Testis (tissue), 3 donors: ENCODE measurements around the gene USP36. TPM values are rescaled to one million over a fixed set of nuclear protein-coding genes. Genes with fewer than 3 reads are reported as not detected.

Source experiments
- DNase-seq: peaks from one replicate; pipeline ENCODE4 v3.0.0-alpha.2; 2019
- H3K27ac ChIP-seq, 2 donors: fragments of 200-600 bp; sonication (generic); one replicate each; pipeline ENCODE4 v1.5.1; 2019
- H3K27me3 ChIP-seq: fragments of 200-600 bp; sonication (generic); one replicate; pipeline ENCODE4 v1.5.1; 2019
- H3K36me3 ChIP-seq: fragments of 200-600 bp; sonication (generic); one replicate; pipeline ENCODE4 v1.5.1; 2017; ENCODE audit warnings: low read depth; ENCODE audit errors: missing control alignments
- H3K4me1 ChIP-seq: fragments of 200-600 bp; sonication (generic); one replicate; pipeline ENCODE4 v1.5.1; 2019
- H3K4me3 ChIP-seq, 2 donors: fragments of 200-600 bp; sonication (generic); one replicate each; pipeline ENCODE4 v1.5.1; 2017 to 2019
- H3K9me3 ChIP-seq: fragments of 200-600 bp; sonication (generic); one replicate; pipeline ENCODE4 v1.5.1; 2017
- POLR2A ChIP-seq: fragments of 450-650 bp; IDR thresholded peaks from one replicate; pipeline ENCODE4 v1.6.1; 2017; ENCODE audit warnings: antibody characterized with exemption, mild to moderate bottlenecking, moderate library complexity
- WGBS, 2 donors: methylation state at CpG; one replicate each; pipeline ENCODE4 v1.1.5; 2018; 5-methylcytosine and 5-hydroxymethylcytosine counted together
- intact Hi-C: fragments of 100-400 bp; cut with DNase I; formaldehyde crosslinking; loops from one replicate; pipeline ENCODE4 v1.15.1; 2023; ENCODE audit warnings: low total_unique reads
- polyA plus RNA-seq: library from polyadenylated mRNA; stranded (reverse); fragments of 350-450 nt; fragmentation: Illumina TruSeq; extraction: RNeasy Lipid Tissue Mini Kit (QIAGEN cat#74804); gene quantifications from one replicate; pipeline ENCODE4 v1.2.3, GENCODE V29; 2014; ENCODE audit warnings: low read depth, low replicate concordance; ENCODE audit not compliant: insufficient read depth
- total RNA-seq, 2 donors: library from RNA; depleted of rRNA; stranded (reverse); fragments of >200 nt; gene quantifications; one replicate each; pipeline ENCODE4 v1.2.3, GENCODE V29; 2016
- TF ChIP-seq, protein P1 (sequence below), 3 experiments: fragments of 450-650 bp in 2 of 3; fragments of 200-600 bp in 1 of 3; sonication (generic) in 1 of 3; IDR thresholded peaks; one replicate each; pipeline ENCODE4 v1.5.1; 2016 to 2019; ENCODE audit warnings: antibody characterized with exemption in 3 of 3, mild to moderate bottlenecking in 2 of 3, moderate library complexity in 1 of 3

The USP36 gene
- total and polyA plus RNA-seq, 3 donors from 2014 or later, result 32.8 to 79.8 (median 77.5) TPM

DNA sequence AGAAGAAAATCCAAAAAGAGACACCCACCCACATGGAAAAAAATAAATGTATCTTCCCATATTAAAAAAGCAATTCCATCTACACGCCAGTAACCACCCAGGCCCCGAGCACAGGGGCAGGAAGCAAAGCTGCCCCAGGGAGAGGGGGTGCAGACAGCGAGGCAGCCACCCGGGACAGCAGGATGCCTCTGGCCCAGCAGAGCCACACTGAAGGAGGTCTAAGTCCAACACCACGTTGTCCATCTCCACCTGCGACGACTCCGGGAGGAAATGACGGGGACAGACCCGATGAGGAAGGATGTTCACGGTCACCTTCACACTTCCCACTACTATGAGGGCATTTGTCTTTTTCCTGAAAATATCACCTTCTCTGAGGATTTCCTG lies 44.1 kb downstream of the USP36 start:
- Histone ChIP-seq H3K36me3 (no peaks in the 10 kb centered on the region), H3K4me1 (peaks cover 5% of the 10 kb centered on the region), H3K27ac (peak overlapping the region in 1 of 2 donors; percentile 27), H3K4me3 (no peak overlapping the region), H3K9me3 (no peaks in the 10 kb centered on the region), H3K27me3 (no peaks in the 10 kb centered on the region)
- no peak for DNase-seq
- TF ChIP-seq POLR2A, result no peak
- intact Hi-C loops, result no loop called here
- WGBS, 2 donors, result 85 to 92% methylated on average over 11 of the region's 11 CpGs

DNA sequence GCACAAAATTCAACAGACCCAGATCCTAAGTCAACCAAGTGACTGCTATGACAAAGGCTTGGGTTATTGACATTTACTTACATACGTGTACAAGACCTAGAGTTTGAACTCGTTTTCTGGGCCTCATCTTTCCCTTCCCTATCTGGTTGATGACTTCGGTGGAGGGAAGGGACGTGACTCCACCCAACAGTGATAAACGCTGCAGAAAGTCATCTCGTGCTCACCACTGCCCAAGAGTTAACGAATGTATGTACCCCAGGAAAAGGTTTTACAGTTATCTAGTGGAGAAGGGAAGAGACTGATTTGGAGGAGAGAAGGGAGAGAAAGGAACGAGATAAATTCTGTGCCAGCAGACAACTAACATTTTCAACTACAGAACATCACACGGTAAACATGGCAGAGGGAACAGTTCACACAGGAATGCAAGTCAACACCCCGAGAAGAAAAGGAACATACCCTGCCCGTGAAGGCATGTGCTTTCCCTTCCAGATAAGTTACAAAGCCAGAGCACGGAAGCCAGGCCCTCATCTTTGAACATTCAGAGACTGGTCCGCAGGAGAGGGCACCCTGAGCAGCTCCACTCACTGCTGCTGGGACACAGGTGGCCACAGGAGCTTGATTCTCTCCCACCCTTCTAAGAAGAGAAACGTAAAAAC lies 44.6 kb downstream of the USP36 start:
- intact Hi-C loops, result no loop called here
- Histone ChIP-seq H3K4me3 (no peak overlapping the region), H3K27ac (peak overlapping the region in 1 of 2 donors; percentile 27), H3K4me1 (peaks cover 10% of the 10 kb centered on the region), H3K27me3 (no peaks in the 10 kb centered on the region), H3K9me3 (no peaks in the 10 kb centered on the region), H3K36me3 (no peaks in the 10 kb centered on the region)
- whole genome bisulfite sequencing, 2 donors, result 67 to 76% methylated on average over 14 of the region's 14 CpGs
- no peak for DNase-seq
- TF ChIP-seq, protein P1, sequence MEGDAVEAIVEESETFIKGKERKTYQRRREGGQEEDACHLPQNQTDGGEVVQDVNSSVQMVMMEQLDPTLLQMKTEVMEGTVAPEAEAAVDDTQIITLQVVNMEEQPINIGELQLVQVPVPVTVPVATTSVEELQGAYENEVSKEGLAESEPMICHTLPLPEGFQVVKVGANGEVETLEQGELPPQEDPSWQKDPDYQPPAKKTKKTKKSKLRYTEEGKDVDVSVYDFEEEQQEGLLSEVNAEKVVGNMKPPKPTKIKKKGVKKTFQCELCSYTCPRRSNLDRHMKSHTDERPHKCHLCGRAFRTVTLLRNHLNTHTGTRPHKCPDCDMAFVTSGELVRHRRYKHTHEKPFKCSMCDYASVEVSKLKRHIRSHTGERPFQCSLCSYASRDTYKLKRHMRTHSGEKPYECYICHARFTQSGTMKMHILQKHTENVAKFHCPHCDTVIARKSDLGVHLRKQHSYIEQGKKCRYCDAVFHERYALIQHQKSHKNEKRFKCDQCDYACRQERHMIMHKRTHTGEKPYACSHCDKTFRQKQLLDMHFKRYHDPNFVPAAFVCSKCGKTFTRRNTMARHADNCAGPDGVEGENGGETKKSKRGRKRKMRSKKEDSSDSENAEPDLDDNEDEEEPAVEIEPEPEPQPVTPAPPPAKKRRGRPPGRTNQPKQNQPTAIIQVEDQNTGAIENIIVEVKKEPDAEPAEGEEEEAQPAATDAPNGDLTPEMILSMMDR (IDR thresholded peaks at IDR 0.05), result no peak
- no peak for TF ChIP-seq POLR2A

GRCh38 chr17:78794864-78795640 lies 45.6 kb downstream of the USP36 start:
- H3K27me3 ChIP-seq, result no peaks in the 10 kb centered on the region
- DNase-seq, result no peak
- no peaks in the 10 kb centered on the region for H3K9me3 ChIP-seq
- WGBS, 2 donors, result 90 to 93% methylated on average over 20 to 22 of the region's 22 CpGs
- no peak overlapping the region for H3K27ac ChIP-seq
- H3K36me3 ChIP-seq, result no peaks in the 10 kb centered on the region
- H3K4me1 ChIP-seq, result peaks cover 10% of the 10 kb centered on the region
- TF ChIP-seq POLR2A, result no peak
- TF ChIP-seq, protein P1 (IDR thresholded peaks at IDR 0.05), result no peak
- intact Hi-C loops, result no loop called here
- no peak overlapping the region for H3K4me3 ChIP-seq

DNA sequence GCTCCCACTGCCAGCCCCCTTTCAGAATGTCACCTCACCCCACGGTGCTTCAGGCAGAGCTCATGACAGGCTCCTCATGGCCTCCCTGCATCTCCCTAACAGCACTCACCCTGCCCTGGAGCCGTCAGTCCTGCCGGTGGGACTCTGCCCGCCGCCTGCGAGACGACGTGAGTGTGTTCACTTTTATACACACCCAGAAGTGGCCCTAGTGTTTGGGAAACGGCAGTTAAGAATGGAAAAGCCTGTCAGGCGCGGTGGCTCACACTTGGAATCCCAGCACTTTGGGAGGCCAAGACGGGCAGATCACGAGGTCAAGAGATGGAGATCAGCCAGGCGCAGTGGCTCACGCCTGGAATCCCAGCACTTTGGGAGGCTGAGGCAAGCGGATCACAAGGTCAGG lies 46.2 kb downstream of the USP36 start:
- no peak overlapping the region for H3K4me3 ChIP-seq
- DNase-seq, result no peak
- intact Hi-C loops, result no loop called here
- H3K27me3 ChIP-seq, result no peaks in the 10 kb centered on the region
- H3K9me3 ChIP-seq, result no peaks in the 10 kb centered on the region
- H3K27ac ChIP-seq, result no peak overlapping the region
- H3K36me3 ChIP-seq, result no peaks in the 10 kb centered on the region
- TF ChIP-seq POLR2A, result no peak
- TF ChIP-seq, protein P1 (IDR thresholded peaks at IDR 0.05), result no peak
- H3K4me1 ChIP-seq, result peaks cover 10% of the 10 kb centered on the region
- 95 to 96% methylated on average over 16 of the region's 16 CpGs for WGBS, 2 donors

DNA sequence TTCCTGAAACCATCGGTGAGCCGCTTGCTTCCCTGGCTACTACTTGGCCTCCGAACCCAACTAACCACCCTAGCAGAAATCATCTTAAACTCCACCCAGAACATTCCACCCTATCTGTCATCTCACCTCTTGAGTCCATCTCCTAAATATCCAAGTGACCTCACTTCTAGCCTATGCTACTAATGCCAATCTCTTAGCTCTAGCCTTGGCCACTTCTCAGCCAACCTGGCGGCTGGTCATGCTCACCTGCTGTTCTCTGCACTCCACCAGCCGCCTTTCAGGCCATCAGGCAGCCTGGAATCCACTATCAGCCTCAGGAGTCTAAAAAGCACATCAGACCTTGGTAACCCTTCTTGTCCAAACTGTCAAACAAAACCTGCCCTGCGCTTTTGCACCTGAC lies 46.6 kb downstream of the USP36 start:
- Histone ChIP-seq H3K36me3 (no peaks in the 10 kb centered on the region), H3K4me1 (peaks cover 10% of the 10 kb centered on the region), H3K4me3 (no peak overlapping the region), H3K9me3 (no peaks in the 10 kb centered on the region), H3K27ac (no peak overlapping the region), H3K27me3 (no peaks in the 10 kb centered on the region)
- intact Hi-C loops, result no loop called here
- no peak for TF ChIP-seq POLR2A
- TF ChIP-seq, protein P1 (IDR thresholded peaks at IDR 0.05), result no peak
- WGBS, 2 donors, result 82 to 85% methylated on average over 6 of the region's 6 CpGs
- no peak for DNase-seq
